ENCODE data around the gene ZNRD2.

ZNRD2 gene

GRCh38 chr11:65554057-65554818 is 16.0 kb upstream of the ZNRD2 start:
- no peak for TF ChIP-seq CTCF (IDR thresholded peaks at IDR 0.05; ENCODE audit: borderline replicate concordance, insufficient read depth, low read depth, low read length)
- no peak overlapping the region for H3K4me3 ChIP-seq (ENCODE audit: low read depth, low read length)

- no peak overlapping the region for H3K4me3 ChIP-seq (ENCODE audit: low read depth, low read length)
- TF ChIP-seq CTCF (IDR thresholded peaks at IDR 0.05; ENCODE audit: borderline replicate concordance, insufficient read depth, low read depth, low read length) = no peak
Observed at GRCh38 chr11:65554842-65555430, 15.3 kb upstream of the ZNRD2 start.

- no peak overlapping the region for H3K4me3 ChIP-seq (ENCODE audit: low read depth, low read length)
- TF ChIP-seq CTCF (IDR thresholded peaks at IDR 0.05; ENCODE audit: borderline replicate concordance, insufficient read depth, low read depth, low read length) = no peak
Observed at GRCh38 chr11:65555693-65556231, 14.5 kb upstream of the ZNRD2 start.

GRCh38 chr11:65556470-65557279 is 13.6 kb upstream of the ZNRD2 start:
- TF ChIP-seq CTCF (IDR thresholded peaks at IDR 0.05; ENCODE audit: borderline replicate concordance, insufficient read depth, low read depth, low read length) = no peak
- H3K4me3 ChIP-seq (ENCODE audit: low read depth, low read length) = no peak overlapping the region

- no peak overlapping the region for H3K4me3 ChIP-seq (ENCODE audit: low read depth, low read length)
- no peak for TF ChIP-seq CTCF (IDR thresholded peaks at IDR 0.05; ENCODE audit: borderline replicate concordance, insufficient read depth, low read depth, low read length)
Observed at GRCh38 chr11:65557280-65558001, 12.8 kb upstream of the ZNRD2 start.

- TF ChIP-seq CTCF (IDR thresholded peaks at IDR 0.05; ENCODE audit: borderline replicate concordance, insufficient read depth, low read depth, low read length) = no peak
- peak within 1 kb of the TSS; percentile 26 for H3K4me3 ChIP-seq (ENCODE audit: low read depth, low read length)
Observed at GRCh38 chr11:65558002-65558929, 12.0 kb upstream of the ZNRD2 start, which contains the start of gene LTBP3. LTBP3 (minus strand) TSS chr11:65558359; CDS start chr11:65557959, 400 bp downstream.
